OCI-M2 (cell line): ENCODE measurements around the gene DCAF8L2.
"Not testable (repeated sequence)": the region's sequence is repeated elsewhere in the genome, so short reads cannot be mapped to it uniquely, and the experiment has no call there.

Source experiments
- DNase-seq: peaks from one replicate; lab custom pipeline; 2025; ENCODE audit not compliant: unreplicated experiment; lab: John Stamatoyannopoulos, UW

Gene DCAF8L2

GRCh38 chrX:27590044-27590443 lies at the start of gene DCAF8L2:
Gene DCAF8L2 (plus strand): TSS chrX:27590344. CDS start chrX:27746896, 156,552 bp downstream.
- no peak for DNase-seq

- DNase-seq = not testable (repeated sequence)
Observed at GRCh38 chrX:27541161-27541560, 49.0 kb upstream of the DCAF8L2 start.

DNA sequence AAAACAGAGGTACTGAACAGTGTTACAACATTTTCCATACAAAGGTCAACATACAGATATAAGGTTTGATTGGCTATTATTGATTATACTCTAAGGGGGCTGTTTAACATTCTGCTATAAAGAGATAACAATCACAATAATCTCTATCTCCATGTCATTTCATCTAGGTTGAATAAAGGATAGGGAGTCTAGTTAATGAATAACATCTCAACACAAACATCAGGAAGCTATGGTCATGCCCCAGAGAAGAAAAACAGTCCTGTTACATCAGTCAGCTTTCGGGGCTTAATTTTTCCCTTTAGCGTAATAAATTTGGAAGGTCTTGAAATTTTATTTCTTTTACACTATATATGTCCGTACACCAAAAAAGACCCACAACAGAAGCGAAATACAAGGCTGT lies 41.5 kb upstream of the DCAF8L2 start:
- DNase-seq = no peak

DNA sequence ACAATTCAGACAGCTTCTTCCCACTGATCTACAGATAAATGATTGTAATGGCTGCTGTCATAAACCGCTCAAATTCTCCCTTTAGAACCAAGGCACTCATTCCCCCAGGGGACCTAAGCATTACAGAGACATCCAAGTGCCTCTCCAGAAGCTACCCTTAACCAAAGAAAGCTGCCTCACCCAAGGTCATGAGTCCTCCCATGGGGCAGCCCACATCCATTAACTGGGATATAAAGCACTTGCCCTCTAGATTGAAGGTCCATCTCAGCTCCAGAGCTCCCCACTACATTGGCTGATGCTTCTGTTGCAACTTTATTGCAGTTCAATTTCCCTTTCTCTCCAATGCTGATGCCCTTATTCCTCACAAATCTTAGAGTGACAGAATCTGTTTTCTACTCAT lies 40.5 kb upstream of the DCAF8L2 start:
- no peak for DNase-seq

GRCh38 chrX:27555514-27555913 lies 34.6 kb upstream of the DCAF8L2 start:
- no peak for DNase-seq

DNA sequence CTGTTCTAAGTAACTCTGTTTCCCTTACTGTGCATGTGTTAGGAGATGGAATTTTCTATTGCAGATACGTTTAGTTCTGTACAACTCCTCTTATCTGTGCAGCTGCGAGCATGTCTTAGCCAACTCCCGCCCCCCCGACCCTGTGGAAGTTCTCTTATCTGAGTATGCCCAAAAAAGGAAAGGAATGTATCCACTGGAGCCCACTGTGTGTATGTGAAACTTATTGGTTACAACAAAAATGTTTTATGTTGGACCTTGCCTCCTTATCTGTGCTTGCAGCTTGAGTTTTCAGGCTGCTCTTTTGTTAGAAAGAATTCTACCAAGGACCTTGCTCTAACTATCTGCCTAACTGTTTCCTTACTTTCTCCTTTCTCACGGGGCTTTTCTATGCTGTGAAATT lies 24.2 kb upstream of the DCAF8L2 start:
- DNase-seq = peak; percentile 82

- DNase-seq = no peak
Observed at GRCh38 chrX:27571164-27571563, 19.0 kb upstream of the DCAF8L2 start.

GRCh38 chrX:27575565-27575964 lies 14.6 kb upstream of the DCAF8L2 start:
- no peak for DNase-seq

DNA sequence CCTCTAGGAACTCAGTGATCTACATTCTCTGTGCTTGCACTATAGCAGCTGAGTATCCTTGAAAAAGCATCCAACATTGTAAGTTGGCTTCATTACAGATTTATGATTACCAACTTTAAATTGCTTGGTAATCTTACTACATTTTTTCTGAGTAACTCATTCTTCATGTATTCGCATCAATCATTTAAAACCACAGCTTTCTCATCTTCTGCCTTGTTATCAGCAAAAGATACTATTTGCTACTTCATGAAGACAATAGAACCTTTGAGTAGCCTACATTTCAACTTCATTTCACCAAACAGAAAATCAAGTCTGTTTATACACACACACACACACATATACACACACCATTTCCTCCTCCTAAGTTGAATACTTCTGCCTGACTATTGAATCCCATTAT lies 6.2 kb upstream of the DCAF8L2 start:
- no peak for DNase-seq

- no peak for DNase-seq
Observed at GRCh38 chrX:27591938-27592337, 1.8 kb downstream of the DCAF8L2 start.

- no peak for DNase-seq
Observed at GRCh38 chrX:27597508-27597907, 7.4 kb downstream of the DCAF8L2 start.

- no peak for DNase-seq
Observed at GRCh38 chrX:27598312-27598711, 8.2 kb downstream of the DCAF8L2 start.

- DNase-seq = no peak
Observed at GRCh38 chrX:27599928-27600327, 9.8 kb downstream of the DCAF8L2 start.

DNA sequence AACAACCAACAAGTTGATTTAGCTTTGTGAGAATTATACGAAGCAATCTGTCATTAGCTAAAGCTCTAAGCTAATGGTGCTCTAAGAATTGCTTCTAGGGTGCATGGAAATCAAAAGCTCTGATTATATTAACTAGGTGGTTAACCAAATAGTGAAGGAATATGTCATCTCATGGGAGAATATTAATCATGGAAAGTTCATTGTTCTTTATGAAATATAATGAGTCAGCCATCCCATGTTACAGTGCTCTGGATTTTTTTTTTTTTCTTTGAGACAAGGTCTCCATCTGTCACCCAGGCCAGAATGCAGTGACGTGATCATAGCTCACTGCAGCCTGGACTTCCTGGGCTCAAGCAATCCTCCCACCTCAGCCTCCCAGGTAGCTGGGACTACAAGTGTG lies 10.5 kb downstream of the DCAF8L2 start:
- DNase-seq = no peak

- DNase-seq = no peak
Observed at GRCh38 chrX:27608671-27609070, 18.5 kb downstream of the DCAF8L2 start.

GRCh38 chrX:27619459-27619858 lies 29.3 kb downstream of the DCAF8L2 start:
- no peak for DNase-seq

DNA sequence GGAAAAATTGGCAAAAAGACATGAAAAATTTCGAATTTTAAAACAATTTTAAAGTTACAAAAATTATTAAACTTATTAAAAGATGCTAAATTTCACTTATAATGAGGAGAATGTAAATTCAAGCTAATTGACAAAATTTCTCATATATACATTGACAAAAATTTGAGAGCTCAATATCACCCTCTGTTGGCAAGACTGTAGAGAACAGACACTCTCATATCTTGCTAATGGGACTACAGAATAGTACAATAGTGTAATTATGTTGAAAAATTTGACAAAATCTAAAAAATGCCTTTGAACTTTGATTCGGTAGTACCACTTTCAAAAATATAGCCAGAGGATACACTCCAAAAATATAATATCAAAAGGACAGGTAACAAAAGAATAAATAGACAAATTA lies 29.8 kb downstream of the DCAF8L2 start:
- DNase-seq = no peak

GRCh38 chrX:27622883-27623282 lies 32.7 kb downstream of the DCAF8L2 start:
- no peak for DNase-seq

DNA sequence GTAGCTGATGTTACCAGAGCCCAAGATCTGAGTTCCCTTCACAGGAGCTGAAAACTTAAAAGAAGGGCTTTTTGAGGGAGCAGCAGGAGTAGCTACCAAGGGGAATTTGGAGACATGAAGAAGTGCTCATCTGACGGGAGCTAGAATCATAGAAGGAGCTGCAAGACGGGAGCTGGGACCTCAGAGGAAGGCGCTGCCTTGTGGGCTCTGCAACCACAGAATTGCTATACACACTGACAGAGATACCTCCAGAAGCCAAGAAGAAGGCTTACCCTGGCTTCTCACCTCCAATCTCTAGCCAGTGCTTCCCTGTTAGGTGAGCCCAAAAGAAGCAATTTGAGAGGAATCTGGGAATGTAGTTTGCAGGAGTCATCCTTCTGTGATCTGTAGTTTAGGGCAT lies 35.9 kb downstream of the DCAF8L2 start:
- no peak for DNase-seq

DNA sequence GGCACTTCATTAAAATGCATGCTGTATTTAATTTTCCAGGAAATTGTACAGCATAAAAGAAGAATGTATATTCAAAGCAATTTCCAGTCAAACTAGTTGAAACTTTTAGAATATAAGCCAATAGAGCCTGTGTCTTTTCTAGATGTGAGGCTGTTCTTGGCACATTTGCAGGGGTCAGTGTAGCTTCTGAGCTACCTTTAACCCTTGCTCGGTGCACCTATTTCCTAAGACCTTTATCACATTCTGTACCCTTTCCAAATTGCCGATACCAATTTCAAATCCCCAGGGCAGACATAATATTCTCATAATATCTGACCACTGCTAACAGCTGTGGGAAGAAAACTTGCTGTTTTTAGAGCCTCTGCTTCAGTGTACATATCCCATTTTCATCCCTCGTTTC lies 43.2 kb downstream of the DCAF8L2 start:
- no peak for DNase-seq

DNA sequence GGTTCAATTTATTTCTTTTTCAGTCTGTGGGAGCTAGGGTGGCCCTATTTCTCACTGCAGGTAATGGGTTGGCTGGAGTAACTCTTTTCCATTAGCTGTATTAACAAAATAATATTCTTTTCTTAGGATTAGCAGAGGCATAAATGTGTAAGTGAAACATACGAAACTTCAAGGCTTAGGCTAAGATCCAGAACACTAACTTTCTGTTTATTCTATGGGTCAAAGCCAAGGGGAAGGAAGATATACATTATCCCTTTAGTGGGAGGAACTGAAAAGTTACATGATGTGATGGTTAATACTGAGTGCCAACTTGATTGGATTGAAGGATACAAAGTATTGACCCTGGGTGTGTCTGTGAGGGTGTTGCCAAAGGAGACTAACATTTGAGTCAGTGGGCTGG lies 66.4 kb downstream of the DCAF8L2 start:
- no peak for DNase-seq

GRCh38 chrX:27660878-27661277 lies 70.7 kb downstream of the DCAF8L2 start:
- no peak for DNase-seq

DNA sequence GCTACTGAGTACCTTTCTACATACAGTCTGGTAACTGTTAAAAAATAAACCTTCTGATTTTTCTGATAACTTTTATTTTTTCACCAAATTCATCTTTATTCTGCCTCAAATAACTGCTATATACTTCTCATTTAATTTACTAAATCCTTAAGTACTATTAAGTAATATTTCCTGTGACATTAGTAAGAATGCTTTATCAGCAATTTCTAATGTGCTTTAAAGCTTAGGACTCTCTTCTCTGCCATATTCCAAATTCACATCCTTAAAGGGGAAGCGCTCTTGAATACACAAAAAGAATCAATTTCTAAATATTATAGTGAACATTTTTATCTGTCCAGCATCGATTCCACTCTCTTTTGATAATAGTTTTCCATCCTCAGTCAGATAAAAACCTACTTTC lies 81.1 kb downstream of the DCAF8L2 start:
- no peak for DNase-seq

DNA sequence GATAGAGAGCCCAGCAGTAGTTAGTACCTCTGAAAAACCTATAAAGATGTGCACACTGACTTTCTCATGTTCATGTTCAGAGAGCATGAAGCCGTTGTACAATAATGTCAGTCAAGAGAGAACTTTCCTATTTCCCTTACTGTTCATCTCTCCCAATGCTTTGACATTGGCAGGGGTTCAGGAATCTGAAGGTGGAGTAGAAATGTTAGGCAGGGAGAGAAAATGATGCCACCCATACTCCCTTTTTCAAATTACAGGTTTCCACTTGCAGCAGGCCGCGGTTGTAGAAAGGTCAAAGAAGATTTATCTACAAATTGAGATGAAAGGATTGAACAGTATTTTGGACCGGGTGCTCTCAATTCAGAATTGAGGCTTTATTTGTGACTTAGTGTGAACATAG lies 84.3 kb downstream of the DCAF8L2 start:
- DNase-seq = no peak
